B cell (primary cell): ENCODE measurements around the gene HLA-DRB1.

Source experiments
- CTCF ChIP-seq: fragments of 200-600 bp; IDR thresholded peaks from one replicate; pipeline ENCODE4 v1.8.0; 2022; ENCODE audit warnings: antibody characterized with exemption, mild to moderate bottlenecking
- EZH2 ChIP-seq: IDR thresholded peaks from 2 replicates; pipeline ENCODE4 v1.6.1; 2012; ENCODE audit warnings: borderline replicate concordance, low read depth, mild to moderate bottlenecking, moderate library complexity, low read length; ENCODE audit not compliant: insufficient read depth, poor library complexity, severe bottlenecking

- TF ChIP-seq EZH2 (no peak), CTCF (no peak)
Observed at GRCh38 chr6:32562940-32563339, 26.7 kb downstream of the HLA-DRB1 start.
